Measurements from ENCODE around the gene IFNGR1. TPM values are rescaled to one million over a fixed set of nuclear protein-coding genes. Genes with fewer than 3 reads are reported as not detected.
A peak's percentile ranks its signal among the peaks of the same experiment; 100 is the strongest.

IFNGR1 gene
- total and polyA plus RNA-seq, 10 of the 15 experiments (the other 5 are each of a cell fraction or from before 2014, with no cell fraction given): 89.0 to 296 (median 138) TPM

DNA sequence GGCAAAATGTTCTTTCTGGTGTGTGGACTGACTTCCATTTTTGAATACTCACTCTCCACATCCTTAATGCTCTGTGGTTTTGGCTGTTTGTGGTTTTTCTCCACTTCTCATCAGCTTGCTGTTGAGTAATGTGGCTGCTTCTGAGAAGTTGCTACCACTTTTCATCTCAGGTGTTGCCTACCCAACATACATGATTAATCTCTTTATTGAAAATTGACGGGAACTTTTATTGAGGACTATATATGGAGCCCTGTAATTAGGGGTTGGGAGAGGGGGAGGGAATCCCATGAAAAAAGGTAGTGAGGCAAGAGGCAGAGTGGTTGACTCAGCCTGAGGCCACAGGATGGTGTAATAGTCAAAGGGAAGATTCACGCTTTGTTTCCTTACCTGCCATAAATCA, 63.4 kb downstream of the IFNGR1 start (continued):
- TF ChIP-seq NFXL1 (IDR thresholded peaks at IDR 0.05; ENCODE audit: borderline replicate concordance): no peak
- no peak for TF ChIP-seq HDGF (IDR thresholded peaks at IDR 0.05)
- no peak for TF ChIP-seq SIN3A (IDR thresholded peaks at IDR 0.05; ENCODE audit: low read depth, low read length)
- TF ChIP-seq BHLHE40 (IDR thresholded peaks at IDR 0.05; ENCODE audit: borderline replicate concordance in 1 of 2, low read depth in 2 of 2, low read length in 1 of 2): peak in 1 of 2 experiments; percentile 11; a peak in 1 of 4 replicates
- no peak for TF ChIP-seq JUNB (IDR thresholded peaks at IDR 0.05)
- TF ChIP-seq SMAD5 (IDR thresholded peaks at IDR 0.05; ENCODE audit: low read depth): no peak
- peak; percentile 53; the same call in 1 of the 2 replicates for TF ChIP-seq PAX5 (IDR thresholded peaks at IDR 0.05; ENCODE audit: borderline replicate concordance, low read depth, low read length)
- TF ChIP-seq PBX3 (IDR thresholded peaks at IDR 0.05; ENCODE audit: insufficient replicate concordance, low read depth, low read length): no peak
- TF ChIP-seq SPI1 (IDR thresholded peaks at IDR 0.05; ENCODE audit: borderline replicate concordance, insufficient read depth, low read depth, low read length): no peak
- TF ChIP-seq NRF1 (conservative IDR thresholded peaks at IDR 0.05; ENCODE audit: low read depth, low read length): no peak
- TF ChIP-seq, protein P1, sequence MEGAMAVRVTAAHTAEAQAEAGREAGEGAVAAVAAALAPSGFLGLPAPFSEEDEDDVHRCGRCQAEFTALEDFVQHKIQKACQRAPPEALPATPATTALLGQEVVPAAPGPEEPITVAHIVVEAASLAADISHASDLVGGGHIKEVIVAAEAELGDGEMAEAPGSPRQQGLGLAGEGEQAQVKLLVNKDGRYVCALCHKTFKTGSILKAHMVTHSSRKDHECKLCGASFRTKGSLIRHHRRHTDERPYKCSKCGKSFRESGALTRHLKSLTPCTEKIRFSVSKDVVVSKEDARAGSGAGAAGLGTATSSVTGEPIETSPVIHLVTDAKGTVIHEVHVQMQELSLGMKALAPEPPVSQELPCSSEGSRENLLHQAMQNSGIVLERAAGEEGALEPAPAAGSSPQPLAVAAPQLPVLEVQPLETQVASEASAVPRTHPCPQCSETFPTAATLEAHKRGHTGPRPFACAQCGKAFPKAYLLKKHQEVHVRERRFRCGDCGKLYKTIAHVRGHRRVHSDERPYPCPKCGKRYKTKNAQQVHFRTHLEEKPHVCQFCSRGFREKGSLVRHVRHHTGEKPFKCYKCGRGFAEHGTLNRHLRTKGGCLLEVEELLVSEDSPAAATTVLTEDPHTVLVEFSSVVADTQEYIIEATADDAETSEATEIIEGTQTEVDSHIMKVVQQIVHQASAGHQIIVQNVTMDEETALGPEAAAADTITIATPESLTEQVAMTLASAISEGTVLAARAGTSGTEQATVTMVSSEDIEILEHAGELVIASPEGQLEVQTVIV (IDR thresholded peaks at IDR 0.05; ENCODE audit: borderline replicate concordance, partially characterized antibody): no peak
- no peak for TF ChIP-seq SMARCA5 (IDR thresholded peaks at IDR 0.05)
- TF ChIP-seq MYB (IDR thresholded peaks at IDR 0.05; ENCODE audit: borderline replicate concordance, low read depth, low read length): no peak
- TF ChIP-seq SUPT20H (IDR thresholded peaks at IDR 0.05; ENCODE audit: borderline replicate concordance, control insufficient read depth, low read depth, low read length): no peak
- no peak for TF ChIP-seq SIX5 (IDR thresholded peaks at IDR 0.05; ENCODE audit: low read depth, low read length, severe bottlenecking)
- no peak for TF ChIP-seq BCL11A (IDR thresholded peaks at IDR 0.05; ENCODE audit: low read depth, low read length)
- TF ChIP-seq RB1 (IDR thresholded peaks at IDR 0.05; ENCODE audit: borderline replicate concordance): no peak
- TF ChIP-seq POLR2A (IDR thresholded peaks at IDR 0.05; ENCODE audit: low read depth, low read length): no peak
- TF ChIP-seq ASH2L (IDR thresholded peaks at IDR 0.05; ENCODE audit: borderline replicate concordance, low read depth): no peak
- TF ChIP-seq ETV6 (conservative IDR thresholded peaks at IDR 0.05 in 1 of 2, IDR thresholded peaks at IDR 0.05 in 1 of 2; ENCODE audit: borderline replicate concordance in 1 of 2, low read depth in 1 of 2): peak in 1 of 2 experiments; percentile 50; a peak in 1 of 4 replicates
- TF ChIP-seq HCFC1 (IDR thresholded peaks at IDR 0.05; ENCODE audit: low read length): no peak
- no peak for TF ChIP-seq ZNF622 (IDR thresholded peaks at IDR 0.05)
- TF ChIP-seq HSF1 (IDR thresholded peaks at IDR 0.05; ENCODE audit: low read depth, low read length): no peak
- peak in 1 of 3 experiments; percentile 11; a peak in 1 of 6 replicates for TF ChIP-seq CTCF (IDR thresholded peaks at IDR 0.05 in 2 of 3, conservative IDR thresholded peaks at IDR 0.05 in 1 of 3; ENCODE audit: control insufficient read depth in 2 of 3, extremely low read depth in 1 of 3, insufficient read depth in 1 of 3, low read depth in 3 of 3, low read length in 3 of 3)
- no peak for TF ChIP-seq STAT1 (conservative IDR thresholded peaks at IDR 0.05)
- TF ChIP-seq RELA (IDR thresholded peaks at IDR 0.05; ENCODE audit: borderline replicate concordance, partially characterized antibody): no peak

Measured in GM12878 (cell line).